ENCODE data around the gene RAB26. TPM values are rescaled to one million over a fixed set of nuclear protein-coding genes. Genes with fewer than 3 reads are reported as not detected.

RAB26 gene
- total and polyA plus RNA-seq, 2 donors (not counting 3 experiments of a cell fraction or from before 2014, with no cell fraction given) = 0.91 to 2.0 TPM

GRCh38 chr16:2186505-2186904 is 38.1 kb downstream of the RAB26 start:
- no peak for FAIRE-seq
- Histone ChIP-seq H3K9me1 (replicated peaks; ENCODE audit: control insufficient read depth, extremely low read depth, insufficient read depth, low read length) (no peaks in the 10 kb centered on the region), H3K9ac (replicated peaks; ENCODE audit: extremely low read depth, insufficient read depth, low read length) (no peak overlapping the region), H3K27ac (ENCODE audit: insufficient read depth, low read depth, low read length) (no peak overlapping the region), H3K27me3 (ENCODE audit: control insufficient read depth in 2 of 2, insufficient read depth in 2 of 2, low read length in 2 of 2) (no peaks in the 10 kb centered on the region), H3K36me3 (ENCODE audit: control insufficient read depth in 2 of 2, extremely low read depth in 1 of 2, insufficient read depth in 2 of 2, low read length in 2 of 2) (no peaks in the 10 kb centered on the region), H2AFZ (ENCODE audit: low read depth, low read length) (no peak overlapping the region), H3K4me2 (ENCODE audit: insufficient read depth, low read length) (no peak overlapping the region), H3K4me1 (ENCODE audit: control insufficient read depth, extremely low read depth, insufficient read depth, low read length) (no peaks in the 10 kb centered on the region), H3K79me2 (ENCODE audit: control insufficient read depth, insufficient read depth, low read length) (no peaks in the 10 kb centered on the region), H3K4me3 (replicated peaks in 1 of 3; ENCODE audit: insufficient read depth in 1 of 3, low read depth in 1 of 3, low read length in 3 of 3) (no peak overlapping the region), H3K9me3 (replicated peaks; ENCODE audit: control insufficient read depth, insufficient read depth, low read length) (no peaks in the 10 kb centered on the region), H4K20me1 (replicated peaks; ENCODE audit: control insufficient read depth, extremely low read depth, insufficient read depth, low read length) (no peaks in the 10 kb centered on the region)
- dilution Hi-C loops (cut with MboI; ENCODE audit: extremely low pct_ligation_motif_present, low sequenced_read_pairs) = no loop called here
- TF ChIP-seq GATA2 (IDR thresholded peaks at IDR 0.05; ENCODE audit: insufficient read depth, insufficient read length, low read depth, low read length) = no peak
- POLR2A ChIA-PET = no interaction called here
- intact Hi-C loops (cut with micrococcal nuclease) = no loop called here
- no TSS peak for BruUV-seq (replicated peaks)
- CTCF ChIA-PET = no interaction called here
- DNase-seq (ENCODE audit: low read depth, low spot score) = no peak

- Histone ChIP-seq H2AFZ (ENCODE audit: low read depth, low read length) (no peak overlapping the region), H3K9me3 (replicated peaks; ENCODE audit: control insufficient read depth, insufficient read depth, low read length) (no peaks in the 10 kb centered on the region), H3K4me2 (ENCODE audit: insufficient read depth, low read length) (no peak overlapping the region), H3K4me1 (ENCODE audit: control insufficient read depth, extremely low read depth, insufficient read depth, low read length) (no peaks in the 10 kb centered on the region), H3K79me2 (ENCODE audit: control insufficient read depth, insufficient read depth, low read length) (no peaks in the 10 kb centered on the region), H4K20me1 (replicated peaks; ENCODE audit: control insufficient read depth, extremely low read depth, insufficient read depth, low read length) (no peaks in the 10 kb centered on the region), H3K9ac (replicated peaks; ENCODE audit: extremely low read depth, insufficient read depth, low read length) (no peak overlapping the region), H3K9me1 (replicated peaks; ENCODE audit: control insufficient read depth, extremely low read depth, insufficient read depth, low read length) (no peaks in the 10 kb centered on the region), H3K27me3 (ENCODE audit: control insufficient read depth in 2 of 2, insufficient read depth in 2 of 2, low read length in 2 of 2) (no peaks in the 10 kb centered on the region), H3K36me3 (ENCODE audit: control insufficient read depth in 2 of 2, extremely low read depth in 1 of 2, insufficient read depth in 2 of 2, low read length in 2 of 2) (no peaks in the 10 kb centered on the region), H3K27ac (ENCODE audit: insufficient read depth, low read depth, low read length) (no peak overlapping the region), H3K4me3 (replicated peaks in 1 of 3; ENCODE audit: insufficient read depth in 1 of 3, low read depth in 1 of 3, low read length in 3 of 3) (no peak overlapping the region)
- CTCF ChIA-PET = interaction anchor here (0.9 kb wide), 1 partner anchor 47 kb away, joined by 3 read pairs; no protein-coding TSS in a partner anchor
- no peak for TF ChIP-seq CTCF (IDR thresholded peaks at IDR 0.05; ENCODE audit: extremely low read depth in 1 of 2, insufficient read depth in 1 of 2, low read depth in 1 of 2, low read length in 2 of 2)
- TF ChIP-seq JUN (IDR thresholded peaks at IDR 0.05; ENCODE audit: borderline replicate concordance, insufficient read depth, insufficient read length, low read depth) = no peak
- no peak for TF ChIP-seq POLR2AphosphoS5 (IDR thresholded peaks at IDR 0.05; ENCODE audit: insufficient read depth, low read depth, low read length)
- TF ChIP-seq FOS (IDR thresholded peaks at IDR 0.05; ENCODE audit: borderline replicate concordance, insufficient read depth, low read length) = no peak
- TF ChIP-seq MYC (IDR thresholded peaks at IDR 0.05; ENCODE audit: low read depth, low read length) = no peak
- no peak for TF ChIP-seq GATA2 (IDR thresholded peaks at IDR 0.05; ENCODE audit: insufficient read depth, insufficient read length, low read depth, low read length)
- POLR2A ChIA-PET = interaction anchor here (0.6 kb wide), 1 partner anchor 333 kb away, joined by 3 read pairs; the partner anchor contains the start of gene AMDHD2
- no TSS peak for BruUV-seq (replicated peaks)
- DNase-seq (ENCODE audit: low read depth, low spot score) = no peak
- no peak for FAIRE-seq
- dilution Hi-C loops (cut with MboI; ENCODE audit: extremely low pct_ligation_motif_present, low sequenced_read_pairs) = no loop called here
- intact Hi-C loops (cut with micrococcal nuclease) = no loop called here
Measured at GRCh38 chr16:2187212-2187611, 38.8 kb downstream of the RAB26 start.
